SK-N-SH treated with all-trans-retinoic acid at 6 μM for 48 hours (cell line): ENCODE data around the gene LY9.

Experiments
- ATAC-seq: fragments of 200-7000 bp; cut with Tn5 transposase; 3 replicates; pipeline ENCODE4 v1.9.1; 2020; ENCODE audit warnings: mild to moderate bottlenecking, moderate library complexity
- ARNTL ChIP-seq: fragments of 450-650 bp; formaldehyde crosslinking; IDR thresholded peaks from 2 replicates; pipeline ENCODE4 v1.5.0; 2020; ENCODE audit warnings: low read depth, mild to moderate bottlenecking, moderate library complexity, borderline replicate concordance
- BACH2 ChIP-seq: fragments of 250-450 bp; sonication (Bioruptor Pico); IDR thresholded peaks from 2 replicates; pipeline ENCODE4 v1.9.0; 2021; ENCODE audit warnings: mild to moderate bottlenecking, borderline replicate concordance
- CSDC2 ChIP-seq: fragments of 250-450 bp; sonication (Bioruptor Pico); IDR thresholded peaks from 2 replicates; pipeline ENCODE4 v1.5.0; 2020; ENCODE audit warnings: mild to moderate bottlenecking, moderate library complexity
- ESRRG ChIP-seq: fragments of 250-450 bp; sonication (Bioruptor Pico); IDR thresholded peaks from 2 replicates; pipeline ENCODE4 v1.6.1; 2021; ENCODE audit warnings: mild to moderate bottlenecking
- OSR1 ChIP-seq: fragments of 250-450 bp; sonication (Bioruptor Pico); IDR thresholded peaks from 2 replicates; pipeline ENCODE4 v1.8.0; 2022; ENCODE audit warnings: moderate library complexity, mild to moderate bottlenecking, inconsistent platforms
- POU6F1 ChIP-seq: fragments of 250-450 bp; sonication (Bioruptor Pico); IDR thresholded peaks from 2 replicates; pipeline ENCODE4 v1.8.0; 2021; ENCODE audit warnings: low read depth, mild to moderate bottlenecking, moderate library complexity, borderline replicate concordance
- PPARA ChIP-seq: fragments of 250-450 bp; sonication (Bioruptor Pico); IDR thresholded peaks from 2 replicates; pipeline ENCODE4 v1.5.0; 2020; ENCODE audit warnings: mild to moderate bottlenecking, borderline replicate concordance
- SNAI2 ChIP-seq: fragments of 250-450 bp; sonication (Bioruptor Pico); IDR thresholded peaks from 2 replicates; pipeline ENCODE4 v1.5.0; 2020; ENCODE audit warnings: mild to moderate bottlenecking, moderate library complexity
- TCF4 ChIP-seq: fragments of 250-450 bp; sonication (Bioruptor Pico); IDR thresholded peaks from 2 replicates; pipeline ENCODE4 v1.8.0; 2021; ENCODE audit warnings: mild to moderate bottlenecking, moderate library complexity, borderline replicate concordance
- TSHZ2 ChIP-seq: fragments of 250-450 bp; sonication (Bioruptor Pico); IDR thresholded peaks from 2 replicates; pipeline ENCODE4 v1.5.0; 2020; ENCODE audit warnings: mild to moderate bottlenecking, moderate library complexity
- ZC3H10 ChIP-seq: fragments of 250-450 bp; sonication (Bioruptor Pico); IDR thresholded peaks from 2 replicates; pipeline ENCODE4 v1.5.1; 2021; ENCODE audit warnings: mild to moderate bottlenecking, moderate library complexity
- ZFP30 ChIP-seq: fragments of 450-650 bp; formaldehyde crosslinking; IDR thresholded peaks from 2 replicates; pipeline ENCODE4 v1.5.0; 2022; ENCODE audit warnings: mild to moderate bottlenecking, moderate library complexity
- ZNF565 ChIP-seq: fragments of 450-650 bp; formaldehyde crosslinking; conservative IDR thresholded peaks from 2 replicates; pipeline ENCODE4 v1.5.0; 2020; ENCODE audit warnings: low read depth, mild to moderate bottlenecking, moderate library complexity
- ZNF70 ChIP-seq: fragments of 450-650 bp; formaldehyde crosslinking; IDR thresholded peaks from 2 replicates; pipeline ENCODE4 v1.5.0; 2020; ENCODE audit warnings: mild to moderate bottlenecking, moderate library complexity
- ZNF8 ChIP-seq: fragments of 450-650 bp; formaldehyde crosslinking; IDR thresholded peaks from 2 replicates; pipeline ENCODE4 v1.5.0; 2020; ENCODE audit warnings: mild to moderate bottlenecking, moderate library complexity
- TF ChIP-seq, protein P1 (sequence below): fragments of 250-450 bp; sonication (Bioruptor Pico); IDR thresholded peaks from 2 replicates; pipeline ENCODE4 v1.8.0; 2020; ENCODE audit warnings: mild to moderate bottlenecking, moderate library complexity, borderline replicate concordance
- TF ChIP-seq, protein P2 (sequence below): fragments of 250-450 bp; sonication (Bioruptor Pico); IDR thresholded peaks from 2 replicates; pipeline ENCODE4 v1.5.1; 2021; ENCODE audit warnings: mild to moderate bottlenecking, moderate library complexity
- TF ChIP-seq, protein P3 (sequence below): fragments of 250-450 bp; sonication (Bioruptor Pico); IDR thresholded peaks from 2 replicates; pipeline ENCODE4 v1.5.1; 2020; ENCODE audit warnings: low read depth, mild to moderate bottlenecking, moderate library complexity

LY9 gene

GRCh38 chr1:160752924-160753323 lies 43.0 kb upstream of the LY9 start:
- no peak for ATAC-seq
- TF ChIP-seq, protein P1, sequence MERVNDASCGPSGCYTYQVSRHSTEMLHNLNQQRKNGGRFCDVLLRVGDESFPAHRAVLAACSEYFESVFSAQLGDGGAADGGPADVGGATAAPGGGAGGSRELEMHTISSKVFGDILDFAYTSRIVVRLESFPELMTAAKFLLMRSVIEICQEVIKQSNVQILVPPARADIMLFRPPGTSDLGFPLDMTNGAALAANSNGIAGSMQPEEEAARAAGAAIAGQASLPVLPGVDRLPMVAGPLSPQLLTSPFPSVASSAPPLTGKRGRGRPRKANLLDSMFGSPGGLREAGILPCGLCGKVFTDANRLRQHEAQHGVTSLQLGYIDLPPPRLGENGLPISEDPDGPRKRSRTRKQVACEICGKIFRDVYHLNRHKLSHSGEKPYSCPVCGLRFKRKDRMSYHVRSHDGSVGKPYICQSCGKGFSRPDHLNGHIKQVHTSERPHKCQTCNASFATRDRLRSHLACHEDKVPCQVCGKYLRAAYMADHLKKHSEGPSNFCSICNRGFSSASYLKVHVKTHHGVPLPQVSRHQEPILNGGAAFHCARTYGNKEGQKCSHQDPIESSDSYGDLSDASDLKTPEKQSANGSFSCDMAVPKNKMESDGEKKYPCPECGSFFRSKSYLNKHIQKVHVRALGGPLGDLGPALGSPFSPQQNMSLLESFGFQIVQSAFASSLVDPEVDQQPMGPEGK, result no peak

DNA sequence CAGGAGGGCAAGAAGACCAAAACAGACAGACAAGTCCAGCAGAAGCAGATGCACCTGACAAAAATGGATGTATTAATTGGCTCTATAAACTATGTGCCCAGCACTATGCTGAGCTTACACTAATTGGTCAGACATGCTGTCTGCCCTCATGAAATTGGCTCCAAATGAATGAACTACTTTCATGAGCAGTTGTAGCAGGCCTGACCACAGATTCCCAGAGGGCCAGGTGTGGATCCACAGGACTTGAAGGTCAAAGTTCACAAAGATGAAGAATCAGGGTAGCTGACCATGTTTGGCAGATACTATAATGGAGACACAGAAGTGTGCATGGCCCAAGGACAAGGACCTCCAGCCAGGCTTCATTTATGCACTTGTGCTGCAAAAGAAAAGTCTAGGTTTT lies 42.4 kb upstream of the LY9 start:
- no peak for ATAC-seq
- TF ChIP-seq, protein P2, sequence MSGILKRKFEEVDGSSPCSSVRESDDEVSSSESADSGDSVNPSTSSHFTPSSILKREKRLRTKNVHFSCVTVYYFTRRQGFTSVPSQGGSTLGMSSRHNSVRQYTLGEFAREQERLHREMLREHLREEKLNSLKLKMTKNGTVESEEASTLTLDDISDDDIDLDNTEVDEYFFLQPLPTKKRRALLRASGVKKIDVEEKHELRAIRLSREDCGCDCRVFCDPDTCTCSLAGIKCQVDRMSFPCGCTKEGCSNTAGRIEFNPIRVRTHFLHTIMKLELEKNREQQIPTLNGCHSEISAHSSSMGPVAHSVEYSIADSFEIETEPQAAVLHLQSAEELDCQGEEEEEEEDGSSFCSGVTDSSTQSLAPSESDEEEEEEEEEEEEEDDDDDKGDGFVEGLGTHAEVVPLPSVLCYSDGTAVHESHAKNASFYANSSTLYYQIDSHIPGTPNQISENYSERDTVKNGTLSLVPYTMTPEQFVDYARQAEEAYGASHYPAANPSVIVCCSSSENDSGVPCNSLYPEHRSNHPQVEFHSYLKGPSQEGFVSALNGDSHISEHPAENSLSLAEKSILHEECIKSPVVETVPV (CRISPR knock-in tag), result no peak
- no peak for TF ChIP-seq ZNF8 (CRISPR knock-in tag)
- TF ChIP-seq POU6F1, result no peak
- TF ChIP-seq BACH2 (CRISPR knock-in tag), result no peak
- no peak for TF ChIP-seq ZC3H10 (CRISPR knock-in tag)

- ATAC-seq, result no peak
- TF ChIP-seq PPARA (CRISPR knock-in tag) (no peak), ZNF70 (CRISPR knock-in tag) (no peak), OSR1 (no peak), ZNF565 (CRISPR knock-in tag) (no peak), POU6F1 (no peak), ZFP30 (no peak), ZNF8 (CRISPR knock-in tag) (no peak), SNAI2 (CRISPR knock-in tag) (no peak), TCF4 (CRISPR knock-in tag) (no peak)
Measured at GRCh38 chr1:160755461-160755860, 40.5 kb upstream of the LY9 start.

GRCh38 chr1:160755911-160756848 lies 39.8 kb upstream of the LY9 start:
- TF ChIP-seq CSDC2 (CRISPR knock-in tag), result no peak
- TF ChIP-seq, protein P3, sequence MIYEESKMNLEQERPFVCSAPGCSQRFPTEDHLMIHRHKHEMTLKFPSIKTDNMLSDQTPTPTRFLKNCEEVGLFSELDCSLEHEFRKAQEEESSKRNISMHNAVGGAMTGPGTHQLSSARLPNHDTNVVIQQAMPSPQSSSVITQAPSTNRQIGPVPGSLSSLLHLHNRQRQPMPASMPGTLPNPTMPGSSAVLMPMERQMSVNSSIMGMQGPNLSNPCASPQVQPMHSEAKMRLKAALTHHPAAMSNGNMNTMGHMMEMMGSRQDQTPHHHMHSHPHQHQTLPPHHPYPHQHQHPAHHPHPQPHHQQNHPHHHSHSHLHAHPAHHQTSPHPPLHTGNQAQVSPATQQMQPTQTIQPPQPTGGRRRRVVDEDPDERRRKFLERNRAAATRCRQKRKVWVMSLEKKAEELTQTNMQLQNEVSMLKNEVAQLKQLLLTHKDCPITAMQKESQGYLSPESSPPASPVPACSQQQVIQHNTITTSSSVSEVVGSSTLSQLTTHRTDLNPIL (CRISPR knock-in tag), result no peak
- no peak for TF ChIP-seq ESRRG (CRISPR knock-in tag)
- no peak for TF ChIP-seq PPARA (CRISPR knock-in tag)
- TF ChIP-seq TCF4 (CRISPR knock-in tag), result no peak
- TF ChIP-seq TSHZ2 (CRISPR knock-in tag), result no peak
- no peak for TF ChIP-seq SNAI2 (CRISPR knock-in tag)
- no peak for TF ChIP-seq ZNF70 (CRISPR knock-in tag)
- TF ChIP-seq ARNTL (CRISPR knock-in tag), result no peak
- no peak for TF ChIP-seq ZNF8 (CRISPR knock-in tag)
- TF ChIP-seq OSR1, result no peak
- ATAC-seq, result no peak
